Measurements from ENCODE around the gene PAK3. TPM values are rescaled to one million over a fixed set of nuclear protein-coding genes. Genes with fewer than 3 reads are reported as not detected.
A peak's percentile ranks its signal among the peaks of the same experiment; 100 is the strongest.

PAK3 gene
- total RNA-seq, 1 donor from 2014 or later, result 1.4 TPM

GRCh38 chrX:111216293-111216801 is 120.4 kb downstream of the PAK3 start:
- ATAC-seq, result no peak
- DNase-seq, result no peak
- TF ChIP-seq CTCF (IDR thresholded peaks at IDR 0.05), result no peak
- Histone ChIP-seq H3K36me3 (no peaks in the 10 kb centered on the region), H3K27ac (no peak overlapping the region), H3K9me3 (no peaks in the 10 kb centered on the region), H3K4me1 (no peaks in the 10 kb centered on the region), H3K27me3 (no peaks in the 10 kb centered on the region), H3K4me3 (no peak overlapping the region)
- intact Hi-C loops (cut with DNase I), result no loop called here

GRCh38 chrX:111244235-111244750 is 148.3 kb downstream of the PAK3 start:
- Histone ChIP-seq H3K27ac (no peak overlapping the region), H3K36me3 (no peaks in the 10 kb centered on the region), H3K27me3 (no peaks in the 10 kb centered on the region), H3K4me1 (no peaks in the 10 kb centered on the region), H3K9me3 (no peaks in the 10 kb centered on the region), H3K4me3 (no peak overlapping the region)
- DNase-seq (no peak), ATAC-seq (no peak)
- peak; percentile 45 for TF ChIP-seq CTCF (IDR thresholded peaks at IDR 0.05)
- intact Hi-C loops (cut with DNase I), result no loop called here

- intact Hi-C loops (cut with DNase I), result no loop called here
- H3K36me3 ChIP-seq, result no peaks in the 10 kb centered on the region
- no peaks in the 10 kb centered on the region for H3K27me3 ChIP-seq
- no peaks in the 10 kb centered on the region for H3K9me3 ChIP-seq
- no peak for TF ChIP-seq CTCF (IDR thresholded peaks at IDR 0.05)
- H3K4me3 ChIP-seq, result no peak overlapping the region
- H3K4me1 ChIP-seq, result no peaks in the 10 kb centered on the region
- DNase-seq (no peak), ATAC-seq (no peak)
- H3K27ac ChIP-seq, result no peak overlapping the region
Measured at GRCh38 chrX:111254896-111255693, 159.1 kb downstream of the PAK3 start.

GRCh38 chrX:111257733-111258132 is 161.7 kb downstream of the PAK3 start:
- Histone ChIP-seq H3K4me1 (no peaks in the 10 kb centered on the region), H3K9me3 (no peaks in the 10 kb centered on the region), H3K27me3 (no peaks in the 10 kb centered on the region), H3K27ac (no peak overlapping the region), H3K36me3 (no peaks in the 10 kb centered on the region), H3K4me3 (no peak overlapping the region)
- DNase-seq (no peak), ATAC-seq (no peak)
- intact Hi-C loops (cut with DNase I), result no loop called here
- TF ChIP-seq CTCF (IDR thresholded peaks at IDR 0.05), result no peak

- ATAC-seq, result no peak
- intact Hi-C loops (cut with DNase I), result no loop called here
- Histone ChIP-seq H3K27me3 (no peaks in the 10 kb centered on the region), H3K4me3 (no peak overlapping the region), H3K27ac (no peak overlapping the region), H3K36me3 (no peaks in the 10 kb centered on the region), H3K4me1 (no peaks in the 10 kb centered on the region), H3K9me3 (no peaks in the 10 kb centered on the region)
- TF ChIP-seq CTCF (IDR thresholded peaks at IDR 0.05), result no peak
- DNase-seq, result no peak
Measured at GRCh38 chrX:111259559-111259958, 163.6 kb downstream of the PAK3 start.
